Right lobe of liver (tissue), 6 donors: Measurements from ENCODE around the gene TCEANC2. TPM values are rescaled to one million over a fixed set of nuclear protein-coding genes. Genes with fewer than 3 reads are reported as not detected.

Experiments used
- ATAC-seq, 4 donors: fragments of 200-7000 bp; cut with Tn5 transposase; one replicate each; pipeline ENCODE4 v1.9.1; 2020; ENCODE audit warnings: mild to moderate bottlenecking in 4 of 4, moderate library complexity in 4 of 4
- DNase-seq, 3 donors: peaks; one replicate each; pipeline ENCODE4 v3.0.0-alpha.2; 2020
- H3K27ac ChIP-seq, 3 donors: fragments of 200-600 bp; one replicate each; pipeline ENCODE4 v1.8.0; 2022
- H3K27me3 ChIP-seq, 2 donors: fragments of 200-600 bp; one replicate each; pipeline ENCODE4 v1.8.0; 2022
- H3K36me3 ChIP-seq, 4 donors: fragments of 200-600 bp; sonication (generic) in 1 of 4; one replicate each; pipeline versions ENCODE4 v1.5.1 to v1.8.0; 2017 to 2022; ENCODE audit warnings: control low read depth in 1 of 4
- H3K4me1 ChIP-seq, 4 donors: fragments of 200-600 bp; sonication (generic) in 1 of 4; one replicate each; pipeline versions ENCODE4 v1.5.1 to v1.8.0; 2017 to 2022; ENCODE audit warnings: control low read depth in 1 of 4
- H3K4me3 ChIP-seq, 3 donors: fragments of 200-600 bp; one replicate each; pipeline ENCODE4 v1.8.0; 2022
- H3K9me3 ChIP-seq, 4 donors: fragments of 200-600 bp; sonication (generic) in 1 of 4; one replicate each; pipeline versions ENCODE4 v1.5.1 to v1.8.0; 2017 to 2022; ENCODE audit warnings: control low read depth in 1 of 4
- CTCF ChIP-seq, 4 donors: fragments of 200-600 bp in 3 of 4; fragments of 450-650 bp in 1 of 4; IDR thresholded peaks; one replicate each; pipeline versions ENCODE4 v1.5.1 to v1.8.0; 2016 to 2022; ENCODE audit warnings: antibody characterized with exemption in 4 of 4, mild to moderate bottlenecking in 2 of 4
- POLR2A ChIP-seq: fragments of 450-650 bp; IDR thresholded peaks from one replicate; pipeline ENCODE4 v1.6.1; 2017; ENCODE audit warnings: antibody characterized with exemption, mild to moderate bottlenecking
- WGBS: methylation state at CpG from one replicate; pipeline ENCODE4 v1.1.6; 2018; ENCODE audit warnings: low coverage, low lambda C conversion rate; ENCODE audit not compliant: insufficient coverage; ENCODE audit errors: missing lambda C conversion rate; 5-methylcytosine and 5-hydroxymethylcytosine counted together
- intact Hi-C, 2 donors: fragments of 100-400 bp; cut with DNase I; formaldehyde crosslinking; loops; one replicate each; pipeline versions ENCODE4 v1.11.2 to v1.14.1; 2022
- total RNA-seq, 6 experiments: library from RNA; depleted of rRNA in 2 of 6; stranded (reverse); fragments of >200 nt in 2 of 6; fragmentation: NEBNext Ultra II Directional in 3 of 6; extraction: Animal tissue kit (Norgen Biotek cat#: 25700) in 3 of 6; gene quantifications; one replicate each; pipeline versions ENCODE4 v1.1.0 to v1.2.4, GENCODE V29; 2016 to 2023
- donor health status: DM: no; HTN: yes; CAD: no.
- donor health status: DM: no; HTN: no; CAD: no.
- donor health status: DM: no; HTN: no; CAD: no.
- donor health status: DM: no; HTN: yes; CAD: no.
- donor health status: DM: no; HTN: yes; CAD: no.

TCEANC2 gene
- total RNA-seq, 6 experiments from 2014 or later, result 1.2 to 2.9 (median 1.8) TPM

GRCh38 chr1:54137534-54138061 is 84.2 kb downstream of the TCEANC2 start:
- Histone ChIP-seq H3K4me3 (no peak overlapping the region), H3K36me3 (no peaks in the 10 kb centered on the region), H3K4me1 (no peaks in the 10 kb centered on the region), H3K27ac (no peak overlapping the region), H3K9me3 (no peaks in the 10 kb centered on the region), H3K27me3 (no peaks in the 10 kb centered on the region)
- TF ChIP-seq POLR2A (no peak), CTCF (IDR thresholded peaks at IDR 0.05) (no peak)
- WGBS, result no CpG with 5 or more reads among the region's 10 CpGs
- intact Hi-C loops, result no loop called here
- DNase-seq, result no peak
- ATAC-seq, result peak; percentile 21 to 53 (median 30)

DNA sequence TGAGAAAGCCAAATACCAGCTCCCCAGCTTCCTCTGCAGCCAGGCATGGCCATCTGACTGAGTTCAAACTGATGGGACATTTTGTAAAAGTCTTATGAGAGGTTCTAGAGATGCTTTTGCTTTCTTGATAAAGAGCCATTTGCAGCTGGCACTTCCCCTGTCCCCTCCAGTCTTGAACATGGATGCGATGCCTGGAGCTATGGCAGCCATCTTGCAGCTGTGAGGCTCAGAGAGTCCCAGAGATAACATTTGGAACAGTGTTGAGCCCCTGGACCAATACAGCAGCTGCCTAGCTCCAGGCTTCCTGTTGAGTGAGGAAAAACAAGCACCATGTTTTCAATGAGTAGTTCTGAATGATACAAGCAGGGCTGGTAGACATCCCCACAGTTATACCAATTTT is 85.6 kb downstream of the TCEANC2 start:
- DNase-seq (no peak), ATAC-seq (no peak)
- Histone ChIP-seq H3K4me3 (no peak overlapping the region), H3K4me1 (no peaks in the 10 kb centered on the region), H3K27me3 (no peaks in the 10 kb centered on the region), H3K9me3 (no peaks in the 10 kb centered on the region), H3K27ac (no peak overlapping the region), H3K36me3 (no peaks in the 10 kb centered on the region)
- intact Hi-C loops, result no loop called here
- WGBS, result no CpG with 5 or more reads among the region's 1 CpG
- TF ChIP-seq CTCF (IDR thresholded peaks at IDR 0.05) (no peak), POLR2A (no peak)

DNA sequence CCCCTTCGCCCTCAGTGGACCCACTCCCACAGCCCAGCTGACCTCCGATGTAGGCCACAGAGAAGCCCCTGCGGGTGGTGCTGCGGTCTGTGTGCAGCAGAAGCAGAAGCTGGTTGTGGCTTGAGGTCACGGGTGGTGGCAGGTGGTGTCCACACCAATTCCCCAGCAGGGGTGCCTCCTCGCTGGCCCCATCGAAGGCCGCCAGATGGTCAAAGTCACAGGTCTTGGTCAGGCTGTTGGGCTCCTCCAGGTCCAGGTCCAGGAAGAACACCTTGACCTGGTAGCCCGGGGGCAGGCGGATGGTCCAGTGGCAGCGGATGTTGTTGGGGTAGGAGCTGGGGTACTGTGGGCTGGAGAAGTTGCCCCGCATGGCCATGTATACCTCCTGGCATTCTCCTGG is 86.3 kb downstream of the TCEANC2 start:
- 100% methylated on average over 1 of the region's 12 CpGs for WGBS
- ATAC-seq (no peak), DNase-seq (no peak)
- no peak overlapping the region for H3K27ac ChIP-seq
- no peaks in the 10 kb centered on the region for H3K27me3 ChIP-seq
- no peak for TF ChIP-seq POLR2A
- TF ChIP-seq CTCF (IDR thresholded peaks at IDR 0.05), result no peak
- H3K4me1 ChIP-seq, result no peaks in the 10 kb centered on the region
- H3K36me3 ChIP-seq, result no peaks in the 10 kb centered on the region
- H3K9me3 ChIP-seq, result no peaks in the 10 kb centered on the region
- H3K4me3 ChIP-seq, result no peak overlapping the region
- intact Hi-C loops, result no loop called here

DNA sequence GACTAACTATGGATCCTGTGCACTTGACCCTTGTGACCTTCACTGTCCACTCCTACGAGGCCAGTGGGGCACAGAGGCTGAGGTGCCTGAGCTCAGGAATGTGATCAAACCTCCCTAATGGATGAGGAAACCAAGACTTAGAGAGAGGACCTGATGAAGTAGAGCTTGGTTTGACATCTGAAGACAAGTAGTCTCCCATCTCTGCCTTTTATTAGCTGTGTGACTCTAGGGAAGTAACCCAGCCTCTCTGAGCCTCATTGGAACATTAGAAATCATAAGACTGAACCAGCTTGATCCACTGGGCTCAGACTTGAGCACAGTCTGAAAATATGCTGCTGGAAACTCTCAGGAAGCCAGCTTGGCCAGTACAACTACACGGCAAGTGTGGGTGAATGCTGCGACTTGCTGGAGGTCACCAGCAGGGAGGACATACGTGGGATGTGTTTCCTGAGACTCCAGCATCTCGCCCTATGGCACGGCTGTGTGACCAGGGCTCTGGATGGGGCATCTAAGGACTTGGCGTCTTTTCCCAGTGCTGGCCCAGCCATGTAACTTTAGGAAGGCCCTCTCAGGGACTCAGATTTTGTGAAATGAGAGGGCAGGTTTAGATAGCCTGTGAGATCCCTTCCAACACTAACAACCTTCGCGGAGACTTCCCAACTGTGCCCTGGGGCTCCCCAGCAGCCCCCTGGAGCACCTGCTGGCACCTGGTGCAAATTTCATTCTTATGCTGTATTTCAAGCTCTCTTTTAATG is 88.9 kb downstream of the TCEANC2 start:
- Histone ChIP-seq H3K9me3 (no peaks in the 10 kb centered on the region), H3K27me3 (no peaks in the 10 kb centered on the region), H3K4me1 (no peaks in the 10 kb centered on the region), H3K4me3 (no peak overlapping the region), H3K27ac (no peak overlapping the region), H3K36me3 (no peaks in the 10 kb centered on the region)
- intact Hi-C loops, result no loop called here
- DNase-seq (no peak), ATAC-seq (no peak)
- TF ChIP-seq CTCF (IDR thresholded peaks at IDR 0.05) (no peak), POLR2A (no peak)
- 0% methylated on average over 1 of the region's 9 CpGs for WGBS
